ENCODE data around the gene ACOT7.

GRCh38 chr1:6274102-6274501 is 119.5 kb downstream of the ACOT7 start:
- TF ChIP-seq CTCF (IDR thresholded peaks at IDR 0.05; ENCODE audit: low read depth, low read length, poor library complexity, severe bottlenecking) (no peak), EZH2phosphoT487 (IDR thresholded peaks at IDR 0.05; ENCODE audit: borderline replicate concordance, low read length) (no peak)
